ENCODE measurements around the gene ABCG1.

GRCh38 chr21:42189431-42189830 lies 29.5 kb upstream of the ABCG1 start:
- TF ChIP-seq POLR2AphosphoS5 (IDR thresholded peaks at IDR 0.05) (no peak), CTCF (IDR thresholded peaks at IDR 0.05) (no peak), POLR2A (IDR thresholded peaks at IDR 0.05) (no peak)

Data from stomach (tissue), 4 donors.